ENCODE results near the gene COL11A2. TPM values are rescaled to one million over a fixed set of nuclear protein-coding genes. Genes with fewer than 3 reads are reported as not detected.

The COL11A2 gene
- total RNA-seq, 1 experiment from 2014 or later, result 0.91 TPM

DNA sequence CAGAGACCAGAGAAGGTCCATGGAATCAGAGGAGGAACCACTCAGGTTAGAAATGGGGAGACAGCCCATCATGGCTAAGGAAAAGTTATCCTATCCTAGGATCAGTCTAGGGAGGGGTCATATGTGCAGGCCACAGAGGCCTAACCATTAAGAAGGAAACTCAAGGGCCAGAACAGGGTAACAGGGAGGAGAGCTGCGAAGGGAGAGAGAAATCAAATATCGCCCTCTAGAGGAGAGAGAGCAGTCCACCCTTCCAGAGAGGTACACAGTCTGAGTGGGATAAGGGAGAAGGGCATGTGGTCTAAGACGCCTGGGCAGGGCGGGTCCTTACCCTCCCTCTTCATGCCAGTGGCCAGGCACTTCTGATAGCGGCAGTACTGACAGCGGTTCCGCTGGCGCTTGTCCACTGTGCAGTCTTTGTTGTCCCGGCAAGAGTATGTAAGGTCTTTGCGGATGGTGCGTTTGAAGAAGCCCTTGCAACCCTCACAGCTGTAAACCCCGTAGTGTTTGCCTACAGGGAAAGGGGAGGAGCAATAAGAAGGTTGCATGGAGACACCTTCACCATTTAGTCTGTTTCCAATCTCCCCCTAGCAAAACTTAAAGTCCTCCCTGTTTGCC, 5.3 kb upstream of the COL11A2 start:
- H3K4me3 Mint-ChIP-seq (ENCODE audit: unreplicated experiment), result peak overlapping the region; percentile 1
- BruUV-seq (replicated peaks), result no TSS peak
- peaks cover 50% of the 10 kb centered on the region for H3K36me3 Mint-ChIP-seq (ENCODE audit: insufficient read depth, unreplicated experiment)
- intact Hi-C loops (cut with micrococcal nuclease), result no loop called here
- POLR2A ChIA-PET, result interaction anchor here (0.6 to 1.7 kb wide), 8 partner anchors 8 to 234 kb away, joined by 3 to 8 read pairs (median 4); partner anchors contain the start of gene RING1
- TF ChIP-seq, protein P1, sequence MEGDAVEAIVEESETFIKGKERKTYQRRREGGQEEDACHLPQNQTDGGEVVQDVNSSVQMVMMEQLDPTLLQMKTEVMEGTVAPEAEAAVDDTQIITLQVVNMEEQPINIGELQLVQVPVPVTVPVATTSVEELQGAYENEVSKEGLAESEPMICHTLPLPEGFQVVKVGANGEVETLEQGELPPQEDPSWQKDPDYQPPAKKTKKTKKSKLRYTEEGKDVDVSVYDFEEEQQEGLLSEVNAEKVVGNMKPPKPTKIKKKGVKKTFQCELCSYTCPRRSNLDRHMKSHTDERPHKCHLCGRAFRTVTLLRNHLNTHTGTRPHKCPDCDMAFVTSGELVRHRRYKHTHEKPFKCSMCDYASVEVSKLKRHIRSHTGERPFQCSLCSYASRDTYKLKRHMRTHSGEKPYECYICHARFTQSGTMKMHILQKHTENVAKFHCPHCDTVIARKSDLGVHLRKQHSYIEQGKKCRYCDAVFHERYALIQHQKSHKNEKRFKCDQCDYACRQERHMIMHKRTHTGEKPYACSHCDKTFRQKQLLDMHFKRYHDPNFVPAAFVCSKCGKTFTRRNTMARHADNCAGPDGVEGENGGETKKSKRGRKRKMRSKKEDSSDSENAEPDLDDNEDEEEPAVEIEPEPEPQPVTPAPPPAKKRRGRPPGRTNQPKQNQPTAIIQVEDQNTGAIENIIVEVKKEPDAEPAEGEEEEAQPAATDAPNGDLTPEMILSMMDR (IDR thresholded peaks at IDR 0.05; ENCODE audit: unreplicated experiment), result peak; percentile 39
- no peaks in the 10 kb centered on the region for H3K27me3 Mint-ChIP-seq (ENCODE audit: insufficient read depth, unreplicated experiment)
- DNase-seq (ENCODE audit: unreplicated experiment), result peak; percentile 69
- CTCF ChIA-PET, result interaction anchor here (0.7 to 1.6 kb wide), 18 partner anchors 12 to 206 kb away, joined by 3 to 8 read pairs (median 4); no protein-coding TSS in a partner anchor
- no peaks in the 10 kb centered on the region for H3K9me3 Mint-ChIP-seq (ENCODE audit: unreplicated experiment)
- no peak overlapping the region for H3K27ac Mint-ChIP-seq (ENCODE audit: low read depth, unreplicated experiment)
- peaks cover 35% of the 10 kb centered on the region for H3K4me1 Mint-ChIP-seq (ENCODE audit: insufficient read depth, unreplicated experiment)

DNA sequence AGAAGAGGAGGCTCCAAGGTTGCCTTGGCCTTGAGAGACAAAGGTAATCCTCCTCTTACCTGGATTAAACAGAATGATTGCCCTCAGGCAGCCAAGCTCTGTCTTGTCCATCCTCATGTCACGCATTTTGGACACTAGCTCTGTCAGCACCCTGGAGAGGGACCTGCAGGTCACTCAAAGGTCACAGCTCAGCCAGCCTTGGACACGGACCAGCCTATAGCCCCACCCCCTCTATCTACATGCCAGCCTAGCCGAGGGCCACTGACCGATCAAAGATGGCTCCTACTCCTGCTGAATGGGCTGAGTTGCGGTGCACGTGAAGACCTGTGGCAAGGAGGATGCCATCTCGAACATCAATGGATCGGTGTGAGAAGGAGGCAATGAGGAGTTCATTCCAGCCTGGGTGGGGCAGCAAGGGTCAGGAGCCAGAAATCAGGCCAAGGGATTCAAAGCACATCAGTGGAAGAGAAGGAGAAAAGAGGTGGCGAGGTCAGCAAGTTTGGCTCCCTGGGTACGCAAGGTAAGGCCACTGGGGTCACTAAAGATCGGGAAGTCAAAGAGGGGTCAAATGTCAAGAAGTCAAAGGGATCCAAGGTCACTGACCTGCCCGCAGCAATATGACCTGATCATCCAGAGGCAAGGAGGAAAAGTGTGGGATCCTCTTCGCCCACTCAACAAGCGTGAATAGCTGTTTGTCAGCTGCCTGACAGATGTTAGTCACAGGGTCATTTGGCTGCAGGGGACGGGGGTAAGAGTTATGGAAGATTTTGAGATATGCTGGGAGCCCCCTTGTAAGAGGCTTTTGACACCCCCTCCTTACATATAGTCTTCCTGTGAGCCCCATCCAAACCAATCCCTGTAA, 3.3 kb upstream of the COL11A2 start:
- TF ChIP-seq, protein P1 (IDR thresholded peaks at IDR 0.05; ENCODE audit: unreplicated experiment), result no peak
- H3K4me3 Mint-ChIP-seq (ENCODE audit: unreplicated experiment), result no peak overlapping the region
- intact Hi-C loops (cut with micrococcal nuclease), result no loop called here
- BruUV-seq (replicated peaks), result no TSS peak
- peaks cover 38% of the 10 kb centered on the region for H3K36me3 Mint-ChIP-seq (ENCODE audit: insufficient read depth, unreplicated experiment)
- ChIA-PET POLR2A (no interaction called here), CTCF (interaction anchor here (0.5 to 0.7 kb wide), 4 partner anchors 104 to 1243 kb away, joined by 3 to 4 read pairs (median 4); no protein-coding TSS in a partner anchor)
- H3K9me3 Mint-ChIP-seq (ENCODE audit: unreplicated experiment), result no peaks in the 10 kb centered on the region
- H3K27me3 Mint-ChIP-seq (ENCODE audit: insufficient read depth, unreplicated experiment), result no peaks in the 10 kb centered on the region
- no peak for DNase-seq (ENCODE audit: unreplicated experiment)
- no peak overlapping the region for H3K27ac Mint-ChIP-seq (ENCODE audit: low read depth, unreplicated experiment)
- H3K4me1 Mint-ChIP-seq (ENCODE audit: insufficient read depth, unreplicated experiment), result peaks cover 24% of the 10 kb centered on the region

DNA sequence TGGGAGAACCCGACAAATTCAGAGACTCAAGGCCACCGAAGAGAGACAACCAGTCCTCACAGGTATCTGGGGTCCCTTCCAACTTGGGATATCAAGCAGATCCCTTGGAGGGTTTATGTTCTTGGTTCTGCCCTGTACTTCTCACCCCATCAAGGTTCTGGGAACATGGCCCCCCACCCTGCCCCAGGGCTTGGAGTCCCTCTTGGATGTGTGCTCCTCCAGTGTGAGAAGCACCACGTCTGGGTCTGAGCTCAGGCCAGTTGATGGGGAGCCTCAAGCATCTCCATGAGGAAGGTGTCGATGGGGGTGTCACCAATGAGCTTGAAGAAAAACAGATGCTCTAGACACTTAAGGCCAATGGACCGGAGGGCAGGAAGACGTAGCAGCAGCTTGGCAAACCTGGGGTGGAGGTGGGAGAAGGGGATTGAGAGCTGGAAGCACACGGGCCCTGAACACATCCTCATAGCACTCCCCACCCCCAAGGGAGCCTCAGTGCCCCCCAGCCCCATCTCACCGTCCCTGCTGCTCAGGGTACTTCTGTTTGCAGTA, 2.2 kb upstream of the COL11A2 start:
- Mint-ChIP-seq H3K36me3 (ENCODE audit: insufficient read depth, unreplicated experiment) (peaks cover 36% of the 10 kb centered on the region), H3K27me3 (ENCODE audit: insufficient read depth, unreplicated experiment) (no peaks in the 10 kb centered on the region), H3K4me1 (ENCODE audit: insufficient read depth, unreplicated experiment) (peaks cover 24% of the 10 kb centered on the region), H3K4me3 (ENCODE audit: unreplicated experiment) (no peak overlapping the region), H3K27ac (ENCODE audit: low read depth, unreplicated experiment) (no peak overlapping the region), H3K9me3 (ENCODE audit: unreplicated experiment) (no peaks in the 10 kb centered on the region)
- no peak for DNase-seq (ENCODE audit: unreplicated experiment)
- intact Hi-C loops (cut with micrococcal nuclease), result no loop called here
- CTCF ChIA-PET, result interaction anchor here (0.6 kb wide), 1 partner anchor 105 kb away, joined by 4 read pairs; no protein-coding TSS in a partner anchor
- BruUV-seq (replicated peaks), result no TSS peak
- POLR2A ChIA-PET, result interaction anchor here (0.8 kb wide), 1 partner anchor 56 kb away, joined by 3 read pairs; no protein-coding TSS in a partner anchor
- TF ChIP-seq, protein P1 (IDR thresholded peaks at IDR 0.05; ENCODE audit: unreplicated experiment), result no peak

DNA sequence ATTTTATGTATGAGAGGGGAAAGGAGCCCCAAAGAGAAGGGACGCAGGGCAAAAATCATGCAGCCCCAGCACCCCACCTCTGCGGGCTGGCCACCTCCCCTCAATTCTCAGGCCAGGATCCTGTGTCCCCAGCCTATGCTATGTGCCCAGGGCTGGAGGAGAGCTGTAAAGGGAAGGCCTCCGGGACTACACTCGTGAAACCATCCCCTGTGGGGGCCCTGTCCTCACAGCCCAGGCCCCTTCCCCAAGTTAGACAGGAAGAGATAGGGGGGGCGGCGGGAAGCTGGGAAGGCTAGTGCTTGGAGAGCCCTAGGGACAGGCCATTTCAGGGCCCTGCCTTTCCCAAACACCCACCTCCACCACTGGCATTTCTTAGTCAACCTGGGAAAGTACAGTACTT, 1.4 kb upstream of the COL11A2 start:
- no peak overlapping the region for H3K4me3 Mint-ChIP-seq (ENCODE audit: unreplicated experiment)
- ChIA-PET POLR2A (no interaction called here), CTCF (no interaction called here)
- intact Hi-C loops (cut with micrococcal nuclease), result no loop called here
- H3K4me1 Mint-ChIP-seq (ENCODE audit: insufficient read depth, unreplicated experiment), result peaks cover 15% of the 10 kb centered on the region
- BruUV-seq (replicated peaks), result no TSS peak
- no peak for DNase-seq (ENCODE audit: unreplicated experiment)
- TF ChIP-seq, protein P1 (IDR thresholded peaks at IDR 0.05; ENCODE audit: unreplicated experiment), result no peak
- no peak overlapping the region for H3K27ac Mint-ChIP-seq (ENCODE audit: low read depth, unreplicated experiment)
- H3K36me3 Mint-ChIP-seq (ENCODE audit: insufficient read depth, unreplicated experiment), result peaks cover 36% of the 10 kb centered on the region
- no peaks in the 10 kb centered on the region for H3K27me3 Mint-ChIP-seq (ENCODE audit: insufficient read depth, unreplicated experiment)
- no peaks in the 10 kb centered on the region for H3K9me3 Mint-ChIP-seq (ENCODE audit: unreplicated experiment)

Data from MCF 10A (cell line).